BJ (cell line): ENCODE measurements around the gene PICALM. TPM values are rescaled to one million over a fixed set of nuclear protein-coding genes. Genes with fewer than 3 reads are reported as not detected.

Source experiments
- CTCF ChIA-PET: fragments of 350-600 bp; formaldehyde crosslinking; extraction: SDS; loops from one replicate; lab custom pipeline; 2021; ENCODE audit warnings: antibody characterized with exemption, inconsistent platforms; lab: Yijun Ruan, JAX
- POLR2A ChIA-PET: fragments of 300-600 bp; sonication (Branson Sonifier 250); formaldehyde crosslinking; extraction: SDS; loops from one replicate; lab custom pipeline; 2021; ENCODE audit warnings: antibody characterized with exemption; lab: Charles Lee
- DNase-seq: peaks from one replicate; pipeline ENCODE4 v3.0.0-alpha.2; 2011; ENCODE audit warnings: low read depth
- H3K27me3 ChIP-seq: 2 replicates; pipeline ENCODE4 v1.6.0; 2011; ENCODE audit warnings: low read length; ENCODE audit not compliant: control insufficient read depth, insufficient read depth
- H3K36me3 ChIP-seq: 2 replicates; pipeline ENCODE4 v1.5.1; 2011; ENCODE audit warnings: low read length; ENCODE audit not compliant: control insufficient read depth, insufficient read depth
- H3K4me3 ChIP-seq: 2 replicates; pipeline ENCODE4 v1.5.1; 2011; ENCODE audit warnings: low read depth, mild to moderate bottlenecking, control low read depth, low read length
- polyA plus RNA-seq: library from polyadenylated mRNA; depleted of rRNA; stranded (reverse); fragments of >200 nt; gene quantifications from 2 replicates; pipeline ENCODE4 v1.2.3, GENCODE V29; 2011
- TF ChIP-seq, protein P1 (sequence below): IDR thresholded peaks from 2 replicates; pipeline ENCODE4 v1.5.1; 2011; ENCODE audit warnings: low read depth, mild to moderate bottlenecking, control low read depth, inconsistent platforms, low read length, moderate library complexity; ENCODE audit not compliant: insufficient read depth

PICALM gene
- polyA plus RNA-seq, 1 experiment = 215 TPM

DNA sequence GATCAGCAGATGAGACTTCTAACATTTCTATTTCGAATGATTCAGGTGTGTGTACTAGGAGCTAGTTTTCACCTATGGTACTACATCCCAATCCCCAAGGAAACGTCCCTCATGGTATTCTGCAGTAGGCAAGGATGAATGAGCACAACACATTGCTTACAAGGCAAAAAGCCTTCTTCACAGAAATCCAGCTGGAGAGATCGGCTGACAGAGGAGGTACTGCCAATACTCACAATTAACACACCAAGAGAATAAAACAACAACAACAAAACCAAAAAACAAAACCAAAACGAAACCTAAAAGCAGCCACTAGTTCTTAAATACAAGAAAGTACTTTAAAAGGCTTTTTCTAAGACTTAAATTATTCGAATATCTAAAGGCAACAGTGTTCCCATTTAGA lies 101.4 kb downstream of the PICALM start:
- Histone ChIP-seq H3K27me3 (no peaks in the 10 kb centered on the region), H3K4me3 (no peak overlapping the region), H3K36me3 (peaks cover 5% of the 10 kb centered on the region)
- POLR2A ChIA-PET = interaction anchor here (0.5 kb wide), 1 partner anchor 279 kb away, joined by 3 read pairs; no protein-coding TSS in a partner anchor
- TF ChIP-seq, protein P1, sequence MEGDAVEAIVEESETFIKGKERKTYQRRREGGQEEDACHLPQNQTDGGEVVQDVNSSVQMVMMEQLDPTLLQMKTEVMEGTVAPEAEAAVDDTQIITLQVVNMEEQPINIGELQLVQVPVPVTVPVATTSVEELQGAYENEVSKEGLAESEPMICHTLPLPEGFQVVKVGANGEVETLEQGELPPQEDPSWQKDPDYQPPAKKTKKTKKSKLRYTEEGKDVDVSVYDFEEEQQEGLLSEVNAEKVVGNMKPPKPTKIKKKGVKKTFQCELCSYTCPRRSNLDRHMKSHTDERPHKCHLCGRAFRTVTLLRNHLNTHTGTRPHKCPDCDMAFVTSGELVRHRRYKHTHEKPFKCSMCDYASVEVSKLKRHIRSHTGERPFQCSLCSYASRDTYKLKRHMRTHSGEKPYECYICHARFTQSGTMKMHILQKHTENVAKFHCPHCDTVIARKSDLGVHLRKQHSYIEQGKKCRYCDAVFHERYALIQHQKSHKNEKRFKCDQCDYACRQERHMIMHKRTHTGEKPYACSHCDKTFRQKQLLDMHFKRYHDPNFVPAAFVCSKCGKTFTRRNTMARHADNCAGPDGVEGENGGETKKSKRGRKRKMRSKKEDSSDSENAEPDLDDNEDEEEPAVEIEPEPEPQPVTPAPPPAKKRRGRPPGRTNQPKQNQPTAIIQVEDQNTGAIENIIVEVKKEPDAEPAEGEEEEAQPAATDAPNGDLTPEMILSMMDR = no peak
- CTCF ChIA-PET = no interaction called here
- no peak for DNase-seq

DNA sequence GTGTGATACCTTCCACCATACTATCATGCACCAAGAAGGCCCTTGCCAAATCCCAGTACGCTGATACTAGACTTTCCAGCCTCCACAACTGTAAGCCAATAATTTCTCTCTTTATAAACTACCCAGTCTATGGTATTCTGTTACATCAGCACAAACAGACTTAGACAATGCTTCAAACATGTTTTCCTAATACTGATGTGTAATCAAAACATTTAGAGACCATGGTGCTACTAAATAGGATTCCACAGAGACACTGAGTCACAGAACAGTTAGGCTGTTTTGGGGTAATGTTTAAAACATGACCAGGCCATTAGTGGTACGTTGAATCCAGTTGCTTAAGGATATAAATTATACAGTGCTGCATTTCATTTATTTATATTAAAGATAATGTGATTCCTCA lies 103.7 kb downstream of the PICALM start:
- no peaks in the 10 kb centered on the region for H3K27me3 ChIP-seq
- TF ChIP-seq, protein P1 = no peak
- ChIA-PET POLR2A (no interaction called here), CTCF (no interaction called here)
- H3K36me3 ChIP-seq = peaks cover 4% of the 10 kb centered on the region
- DNase-seq = no peak
- no peak overlapping the region for H3K4me3 ChIP-seq

DNA sequence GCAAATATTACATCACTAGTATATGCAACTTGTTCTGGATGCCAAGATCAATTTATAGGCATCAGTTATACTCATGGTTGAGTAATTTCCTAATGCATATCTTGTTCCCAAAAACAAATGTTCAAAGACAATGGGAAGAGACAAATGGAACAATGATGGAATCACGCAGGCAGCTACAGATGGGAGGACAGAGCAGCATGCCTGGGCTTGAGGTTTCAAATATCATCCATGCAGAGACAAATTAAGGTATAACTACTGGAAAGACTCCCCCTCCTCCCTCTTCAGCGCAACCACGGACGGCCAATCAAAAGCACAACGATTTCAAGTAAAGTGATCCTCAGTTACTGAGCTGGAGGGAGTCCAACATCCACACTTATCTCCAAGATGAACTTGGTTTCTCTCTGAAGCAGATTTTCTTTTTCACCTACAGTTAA lies 106.9 kb downstream of the PICALM start:
- no peak for DNase-seq
- POLR2A ChIA-PET = no interaction called here

DNA sequence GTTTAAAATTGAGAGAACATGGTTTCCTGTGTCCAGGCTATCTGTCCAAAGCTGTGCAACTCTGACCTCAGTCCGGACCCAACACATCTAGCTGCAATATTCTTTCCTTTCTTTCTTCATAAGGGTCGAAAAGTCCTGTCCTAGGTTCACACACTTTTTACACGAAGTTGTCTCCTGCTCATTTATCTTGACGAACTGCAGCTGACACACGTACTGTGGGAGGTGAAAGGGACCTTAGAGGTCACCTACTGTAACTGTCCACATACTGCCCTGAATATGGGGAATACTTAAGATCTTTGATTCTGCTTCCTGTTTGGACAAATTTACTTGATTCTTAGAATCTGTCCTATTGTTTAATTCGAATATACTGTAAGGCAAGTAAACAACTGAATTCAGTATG lies 107.8 kb downstream of the PICALM start:
- ChIA-PET POLR2A (no interaction called here), CTCF (interaction anchor here (1.0 to 1.7 kb wide), 2 partner anchors 19 to 106 kb away, joined by 4 to 5 read pairs; partner anchors contain the start of gene CCDC83)
- TF ChIP-seq, protein P1 = no peak
- Histone ChIP-seq H3K27me3 (no peaks in the 10 kb centered on the region), H3K36me3 (peaks cover 4% of the 10 kb centered on the region), H3K4me3 (no peak overlapping the region)
- DNase-seq = no peak

More for the DNA sequence above, 106.9 kb downstream of the PICALM start:
- CTCF ChIA-PET = interaction anchor here (1.7 kb wide), 1 partner anchor 20 kb away, joined by 4 read pairs; no protein-coding TSS in a partner anchor
- H3K27me3 ChIP-seq = no peaks in the 10 kb centered on the region
- TF ChIP-seq, protein P1 = no peak
- H3K36me3 ChIP-seq = peaks cover 4% of the 10 kb centered on the region
- H3K4me3 ChIP-seq = no peak overlapping the region

DNA sequence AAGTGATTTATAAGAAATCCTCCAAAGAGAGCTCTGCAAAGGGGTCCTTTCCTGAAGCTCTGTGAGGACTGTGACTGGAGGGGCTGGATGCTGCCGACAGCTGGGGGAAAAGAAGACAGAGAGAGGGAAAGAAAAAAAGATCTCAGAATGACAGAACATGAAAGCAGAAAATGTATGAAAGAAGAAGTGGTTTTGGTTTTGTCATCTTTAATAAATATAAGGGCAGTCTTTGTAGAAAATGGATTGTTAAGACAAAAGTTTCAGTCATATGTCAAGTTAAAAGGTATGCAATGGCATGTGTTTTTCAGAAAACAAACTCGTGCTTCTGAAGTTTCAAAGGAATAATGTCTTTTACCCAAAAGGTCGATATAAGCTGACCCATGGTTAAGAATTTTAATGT lies 108.2 kb downstream of the PICALM start:
- peaks cover 4% of the 10 kb centered on the region for H3K36me3 ChIP-seq
- no peak overlapping the region for H3K4me3 ChIP-seq
- DNase-seq = no peak
- TF ChIP-seq, protein P1 = no peak
- ChIA-PET CTCF (interaction anchor here (1.0 kb wide), 1 partner anchor 106 kb away, joined by 5 read pairs; the partner anchor contains the start of gene CCDC83), POLR2A (no interaction called here)
- H3K27me3 ChIP-seq = no peaks in the 10 kb centered on the region
